ENCODE data around the gene CCNH.

- TF ChIP-seq CTCF (IDR thresholded peaks at IDR 0.05; ENCODE audit: low read length) (no peak), EZH2 (optimal IDR thresholded peaks at IDR 0.05; ENCODE audit: low read depth, low read length) (no peak)
Measured at GRCh38 chr5:87452837-87453236, 40.1 kb upstream of the CCNH start.

Data from MM.1S (cell line).